GM23248 (cell line): Measurements from ENCODE around the gene XYLT2. TPM values are rescaled to one million over a fixed set of nuclear protein-coding genes. Genes with fewer than 3 reads are reported as not detected.
"Not testable (repeated sequence)": the region's sequence is repeated elsewhere in the genome, so short reads cannot be mapped to it uniquely, and the experiment has no call there.

Experiments used
- DNase-seq: peaks from one replicate; pipeline ENCODE4 v3.0.0-alpha.2; 2015
- H2AFZ ChIP-seq: fragments of 200-600 bp; sonication (generic); 2 replicates; pipeline ENCODE4 v1.6.1; 2016; ENCODE audit warnings: antibody characterized with exemption
- H3F3A ChIP-seq: fragments of 200-600 bp; sonication (generic); 2 replicates; pipeline ENCODE4 v1.6.1; 2016; ENCODE audit warnings: mild to moderate bottlenecking, antibody characterized with exemption, mixed run types; ENCODE audit not compliant: insufficient read depth
- H3K27ac ChIP-seq: fragments of 200-600 bp; sonication (generic); 2 replicates; pipeline ENCODE4 v1.5.1; 2016; ENCODE audit warnings: mild to moderate bottlenecking
- H3K27me3 ChIP-seq: fragments of 200-600 bp; sonication (generic); replicated peaks from 2 replicates; pipeline ENCODE4 v1.6.1; 2016; ENCODE audit warnings: mild to moderate bottlenecking; ENCODE audit not compliant: insufficient read depth
- H3K36me3 ChIP-seq: fragments of 200-600 bp; sonication (generic); 2 replicates; pipeline ENCODE4 v1.6.1; 2016; ENCODE audit warnings: low read depth, mild to moderate bottlenecking
- H3K4me1 ChIP-seq: fragments of 200-600 bp; sonication (generic); 2 replicates; pipeline ENCODE4 v1.6.1; 2016; ENCODE audit warnings: mild to moderate bottlenecking; ENCODE audit not compliant: insufficient read depth
- H3K4me2 ChIP-seq: fragments of 200-600 bp; sonication (generic); one replicate; pipeline ENCODE4 v1.6.1; 2016; ENCODE audit warnings: mild to moderate bottlenecking; ENCODE audit not compliant: unreplicated experiment
- H3K4me3 ChIP-seq: fragments of 200-600 bp; sonication (generic); 2 replicates; pipeline ENCODE4 v1.5.1; 2016; ENCODE audit warnings: mild to moderate bottlenecking
- H3K79me2 ChIP-seq: fragments of 200-600 bp; sonication (generic); 2 replicates; pipeline ENCODE4 v1.6.1; 2016; ENCODE audit warnings: mild to moderate bottlenecking; ENCODE audit not compliant: insufficient read depth
- H3K9ac ChIP-seq: fragments of 200-600 bp; sonication (generic); 2 replicates; pipeline ENCODE4 v1.6.1; 2016; ENCODE audit warnings: mild to moderate bottlenecking
- H3K9me2 ChIP-seq: fragments of 200-600 bp; sonication (generic); 2 replicates; pipeline ENCODE4 v1.6.1; 2016; ENCODE audit warnings: mixed run types, mild to moderate bottlenecking, moderate library complexity; ENCODE audit not compliant: insufficient read depth
- H3K9me3 ChIP-seq: fragments of 200-600 bp; sonication (generic); one replicate; pipeline ENCODE4 v1.6.1; 2017; ENCODE audit warnings: low read depth
- H4K20me1 ChIP-seq: fragments of 200-600 bp; sonication (generic); 2 replicates; pipeline ENCODE4 v1.6.0; 2016; ENCODE audit not compliant: insufficient read depth
- EZH2 ChIP-seq: fragments of 200-600 bp; sonication (generic); IDR thresholded peaks from 2 replicates; pipeline ENCODE4 v1.6.1; 2018; ENCODE audit warnings: antibody characterized with exemption, mild to moderate bottlenecking; ENCODE audit not compliant: insufficient read depth, poor library complexity, severe bottlenecking
- EZH2phosphoT487 ChIP-seq: fragments of 200-600 bp; sonication (generic); IDR thresholded peaks from 2 replicates; pipeline ENCODE4 v1.6.1; 2018; ENCODE audit warnings: antibody characterized with exemption, moderate library complexity, mild to moderate bottlenecking, low read depth; ENCODE audit not compliant: insufficient read depth
- WGBS, 2 experiments: methylation state at CpG; one replicate each; pipeline ENCODE4 v1.1.6; 2015 to 2017; ENCODE audit warnings: low lambda C conversion rate in 2 of 2, low coverage in 1 of 2; ENCODE audit errors: missing lambda C conversion rate in 2 of 2; 5-methylcytosine and 5-hydroxymethylcytosine counted together
- in situ Hi-C: fragments of 300-500 bp; cut with MboI; formaldehyde crosslinking; loops from 2 replicates; pipeline ENCODE4 v1.15.0; 2020
- polyA plus RNA-seq: library from polyadenylated mRNA; unstranded; fragments of >200 nt; fragmentation: Nextera tagmentation; extraction: Ambion mirVana; gene quantifications from 2 replicates; pipeline ENCODE4 v1.2.1, GENCODE V29; 2016
- total RNA-seq: library from RNA; depleted of rRNA; stranded (reverse); fragments of >200 nt; shearing (Covaris generic); gene quantifications from 2 replicates; pipeline ENCODE4 v1.2.3, GENCODE V29; 2014

Gene XYLT2
- total and polyA plus RNA-seq, 2 experiments from 2014 or later, result 25.3 to 43.6 TPM

DNA sequence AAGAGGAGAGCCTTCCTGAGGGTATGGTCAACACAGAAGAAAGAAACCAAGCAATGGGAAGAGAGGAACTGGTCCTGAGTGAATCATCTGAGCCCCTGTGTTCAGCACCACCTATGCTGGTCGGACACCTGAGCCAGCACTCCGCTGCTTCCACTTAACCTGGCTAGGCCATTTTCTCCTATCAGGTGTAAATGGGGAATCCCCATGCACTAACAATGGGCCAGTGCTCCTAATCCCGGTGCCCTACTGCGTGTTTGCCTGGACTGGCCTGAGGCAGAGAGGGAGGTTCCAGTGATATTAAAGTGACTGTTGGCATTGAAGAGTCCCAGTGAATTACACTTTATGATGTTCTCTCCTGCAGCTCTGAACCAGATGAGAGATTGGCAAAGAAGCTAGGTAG lies 34.4 kb upstream of the XYLT2 start:
- in situ Hi-C loops, result no loop called here
- Histone ChIP-seq H3K36me3 (no peaks in the 10 kb centered on the region), H3K79me2 (no peaks in the 10 kb centered on the region), H3K4me3 (no peak overlapping the region), H3F3A (no peaks in the 10 kb centered on the region), H3K27me3 (0 out of 2 replicates have a peak, but pooled peaks cover 3% of the 10 kb centered on the region), H3K9ac (no peak overlapping the region), H4K20me1 (no peaks in the 10 kb centered on the region), H3K4me1 (peaks cover 6% of the 10 kb centered on the region; the same call in 1 of the 2 replicates), H3K27ac (no peak overlapping the region), H2AFZ (no peak overlapping the region), H3K9me3 (no peaks in the 10 kb centered on the region), H3K9me2 (no peaks in the 10 kb centered on the region), H3K4me2 (no peak overlapping the region)
- WGBS, 2 experiments, result 93 to 95% methylated on average over 4 of the region's 4 CpGs
- no peak for DNase-seq
- TF ChIP-seq EZH2 (no peak), EZH2phosphoT487 (no peak)

DNA sequence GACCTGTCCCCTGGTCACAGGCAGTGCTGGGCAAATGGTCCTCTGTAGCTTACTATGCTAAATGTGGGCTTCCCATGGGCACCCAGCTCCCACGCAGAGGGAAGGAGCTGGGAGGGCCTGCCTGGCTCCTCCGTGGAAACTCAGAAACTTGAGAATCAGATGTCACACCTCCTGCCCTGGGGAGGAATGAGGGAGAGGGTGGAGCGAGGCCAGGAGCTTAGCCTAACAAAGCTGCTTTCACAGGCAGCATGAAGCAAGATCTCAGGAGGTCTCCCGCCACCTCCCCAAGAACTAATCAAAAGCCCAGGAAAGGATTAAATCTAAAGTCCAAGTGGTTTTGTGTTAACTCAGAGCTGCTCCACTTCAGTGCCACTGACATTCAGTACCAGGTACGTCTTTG lies 33.6 kb upstream of the XYLT2 start:
- Histone ChIP-seq H4K20me1 (no peaks in the 10 kb centered on the region), H3K79me2 (no peaks in the 10 kb centered on the region), H3F3A (no peaks in the 10 kb centered on the region), H3K36me3 (no peaks in the 10 kb centered on the region), H3K4me2 (no peak overlapping the region), H3K9me3 (no peaks in the 10 kb centered on the region), H3K27ac (no peak overlapping the region), H3K9ac (no peak overlapping the region), H3K4me3 (no peak overlapping the region), H3K27me3 (0 out of 2 replicates have a peak, but pooled peaks cover 3% of the 10 kb centered on the region), H2AFZ (no peak overlapping the region), H3K4me1 (peaks cover 6% of the 10 kb centered on the region; the same call in 1 of the 2 replicates), H3K9me2 (no peaks in the 10 kb centered on the region)
- DNase-seq, result no peak
- in situ Hi-C loops, result no loop called here
- WGBS, 2 experiments, result 57 to 65% methylated on average over 5 of the region's 5 CpGs
- no peak for TF ChIP-seq EZH2phosphoT487
- no peak for TF ChIP-seq EZH2

DNA sequence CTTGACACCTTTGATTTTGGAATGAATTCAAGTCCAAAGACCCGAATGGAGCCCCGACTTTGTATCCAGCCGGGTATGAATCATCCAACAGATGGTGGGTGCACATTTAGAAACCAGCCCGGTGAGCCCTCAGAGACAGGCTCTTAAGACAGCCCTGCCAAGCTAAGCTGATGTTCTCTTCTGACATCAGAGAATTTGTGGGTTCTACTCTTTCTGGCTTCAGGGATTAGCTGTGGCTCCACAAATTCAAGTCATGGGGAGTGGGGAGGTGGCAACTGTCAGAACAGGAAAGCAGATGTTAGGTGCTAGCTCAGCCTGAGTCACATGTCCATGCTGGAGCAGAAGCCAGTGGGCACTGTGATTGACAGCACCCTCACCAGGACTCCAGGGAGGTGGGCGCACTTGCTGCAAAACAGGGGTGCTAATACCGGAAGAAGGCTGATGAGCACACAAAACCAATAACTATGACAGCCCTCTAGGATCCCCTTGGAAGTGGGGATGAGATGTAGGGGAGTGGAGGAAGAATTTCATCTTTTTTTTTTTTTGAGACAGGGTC lies 31.4 kb upstream of the XYLT2 start:
- H3K9me2 ChIP-seq, result no peaks in the 10 kb centered on the region
- H3K4me2 ChIP-seq, result no peak overlapping the region
- no peaks in the 10 kb centered on the region for H3K36me3 ChIP-seq
- DNase-seq, result no peak
- 0 out of 2 replicates have a peak, but pooled peaks cover 3% of the 10 kb centered on the region for H3K27me3 ChIP-seq
- no peak overlapping the region for H2AFZ ChIP-seq
- no peak overlapping the region for H3K27ac ChIP-seq
- no peaks in the 10 kb centered on the region for H4K20me1 ChIP-seq
- H3K9ac ChIP-seq, result no peak overlapping the region
- no peaks in the 10 kb centered on the region for H3F3A ChIP-seq
- WGBS, 2 experiments, result 68 to 72% methylated on average over 6 of the region's 6 CpGs
- TF ChIP-seq EZH2phosphoT487 (no peak), EZH2 (no peak)
- in situ Hi-C loops, result no loop called here
- no peak overlapping the region for H3K4me3 ChIP-seq
- no peaks in the 10 kb centered on the region for H3K4me1 ChIP-seq
- H3K9me3 ChIP-seq, result no peaks in the 10 kb centered on the region
- H3K79me2 ChIP-seq, result no peaks in the 10 kb centered on the region

DNA sequence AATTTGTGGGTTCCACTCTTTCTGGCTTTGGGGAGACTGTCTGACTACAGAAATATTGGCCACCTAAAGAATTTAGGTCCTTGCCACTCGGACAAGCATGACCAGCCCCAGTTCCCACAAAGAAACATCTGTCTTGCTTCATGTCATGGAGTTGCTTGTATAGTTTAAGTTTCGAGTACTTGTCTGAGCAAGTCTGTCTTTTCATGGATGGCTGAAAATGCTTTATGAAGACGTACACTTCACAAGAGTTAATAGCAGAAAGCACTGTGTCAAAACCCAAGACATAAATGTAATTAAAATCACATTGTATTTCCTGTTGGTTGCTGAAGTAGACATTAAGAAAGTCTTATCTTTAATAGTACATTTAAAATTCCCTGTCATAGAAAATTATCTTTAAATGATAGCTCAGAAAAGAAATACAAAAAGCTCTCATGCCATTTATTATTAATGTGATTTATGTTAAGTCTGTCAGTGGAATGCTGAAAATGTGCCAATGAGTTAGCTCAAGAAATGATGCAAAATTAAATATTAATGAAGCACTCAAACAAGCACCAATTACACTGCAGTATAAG lies 29.8 kb upstream of the XYLT2 start:
- Histone ChIP-seq H3K79me2 (no peaks in the 10 kb centered on the region), H3K36me3 (no peaks in the 10 kb centered on the region), H3K27ac (no peak overlapping the region), H3K9me2 (no peaks in the 10 kb centered on the region), H4K20me1 (no peaks in the 10 kb centered on the region), H3K27me3 (0 out of 2 replicates have a peak, but pooled peaks cover 3% of the 10 kb centered on the region), H3K4me2 (no peak overlapping the region), H3K9me3 (no peaks in the 10 kb centered on the region), H3K4me3 (no peak overlapping the region), H3F3A (no peaks in the 10 kb centered on the region), H2AFZ (no peak overlapping the region), H3K4me1 (no peaks in the 10 kb centered on the region), H3K9ac (no peak overlapping the region)
- in situ Hi-C loops, result no loop called here
- no peak for TF ChIP-seq EZH2phosphoT487
- no peak for TF ChIP-seq EZH2
- WGBS, 2 experiments, result 60 to 61% methylated on average over 3 of the region's 3 CpGs
- DNase-seq, result no peak

DNA sequence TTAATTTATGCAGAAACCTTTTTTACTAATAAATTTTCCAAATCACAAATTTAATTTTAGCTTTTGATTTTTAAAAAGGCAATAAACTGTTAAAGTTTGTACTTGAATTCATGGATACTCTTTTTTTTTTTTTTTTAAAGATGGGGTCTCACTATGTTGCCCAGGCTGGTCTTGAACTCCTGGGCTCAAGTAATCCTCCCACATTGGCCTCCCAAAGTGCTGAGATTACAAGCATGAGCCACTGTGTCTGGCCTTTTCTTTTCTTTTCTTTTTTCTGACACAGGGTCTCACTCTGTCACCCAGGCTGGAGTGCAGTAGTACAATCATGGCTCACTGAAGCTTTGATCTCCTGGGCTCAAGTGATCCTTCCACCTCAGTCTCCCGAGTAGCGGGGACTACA lies 29.3 kb upstream of the XYLT2 start:
- H3F3A ChIP-seq, H3K4me1 ChIP-seq, H3K79me2 ChIP-seq, H3K27ac ChIP-seq, in situ Hi-C loops, H3K9ac ChIP-seq, H3K27me3 ChIP-seq, H3K4me3 ChIP-seq, H3K9me2 ChIP-seq, H3K9me3 ChIP-seq, H4K20me1 ChIP-seq, H3K36me3 ChIP-seq, DNase-seq, H2AFZ ChIP-seq, H3K4me2 ChIP-seq: not testable (repeated sequence)
- 86 to 95% methylated on average over 2 of the region's 2 CpGs for WGBS, 2 experiments
